Peyer's patch (tissue), 4 donors: ENCODE data around the gene RAP1B.

Experiments
- CTCF ChIP-seq, 6 experiments: fragments of 450-650 bp in 4 of 6; fragments of 200-600 bp in 2 of 6; sonication (generic) in 1 of 6; IDR thresholded peaks; one replicate each; pipeline ENCODE4 v1.5.1; 2017 to 2019; ENCODE audit warnings: antibody characterized with exemption in 6 of 6, mild to moderate bottlenecking in 3 of 6, moderate library complexity in 1 of 6
- POLR2A ChIP-seq, 2 donors: fragments of 450-650 bp; IDR thresholded peaks; one replicate each; pipeline ENCODE4 v1.5.1; 2017; ENCODE audit warnings: antibody characterized with exemption in 2 of 2, mild to moderate bottlenecking in 2 of 2, moderate library complexity in 2 of 2

- no peak for TF ChIP-seq POLR2A (IDR thresholded peaks at IDR 0.05)
- TF ChIP-seq CTCF (IDR thresholded peaks at IDR 0.05) = no peak
Observed at GRCh38 chr12:68585966-68586365, 24.7 kb upstream of the RAP1B start.
